CD4-positive, alpha-beta T cell (primary cell): ENCODE data around the gene RASAL2. TPM values are rescaled to one million over a fixed set of nuclear protein-coding genes. Genes with fewer than 3 reads are reported as not detected.

Experiments
- ATAC-seq: fragments of 200-7000 bp; cut with Tn5 transposase; one replicate; pipeline ENCODE4 v1.10.0; 2022; ENCODE audit warnings: mild to moderate bottlenecking; ENCODE audit not compliant: poor library complexity
- CTCF ChIA-PET: fragments of 350-600 bp; sonication (Branson Sonifier 250); formaldehyde crosslinking; loops from one replicate; lab custom pipeline; 2021; ENCODE audit warnings: antibody characterized with exemption, inconsistent platforms; lab: Charles Lee
- POLR2A ChIA-PET: fragments of 350-600 bp; sonication (Branson Sonifier 250); formaldehyde crosslinking; loops from one replicate; lab custom pipeline; 2021; ENCODE audit warnings: antibody characterized with exemption, inconsistent platforms; lab: Charles Lee
- DNase-seq, 14 experiments: peaks; one replicate each; pipeline ENCODE4 v3.0.0-alpha.2; 2013 to 2020; ENCODE audit warnings: mixed read lengths in 2 of 14
- H3K27ac ChIP-seq, 2 donors: one replicate each; pipeline versions ENCODE4 v1.5.1 to v1.7.0; 2013; ENCODE audit warnings: low read length in 2 of 2, low read depth in 1 of 2, mild to moderate bottlenecking in 1 of 2
- H3K27me3 ChIP-seq, 2 experiments: 1 replicate in 1 of 2; 2 replicates in 1 of 2; pipeline versions ENCODE4 v1.6.1 to v1.7.0; 2013; ENCODE audit warnings: low read length in 2 of 2, control low read depth in 1 of 2, mild to moderate bottlenecking in 1 of 2, moderate library complexity in 1 of 2; ENCODE audit not compliant: insufficient read depth in 2 of 2, control insufficient read depth in 1 of 2
- H3K36me3 ChIP-seq: one replicate; pipeline ENCODE4 v1.6.1; 2013; ENCODE audit warnings: low read length, control low read depth; ENCODE audit not compliant: insufficient read depth
- H3K4me1 ChIP-seq: one replicate; pipeline ENCODE4 v1.6.1; 2013; ENCODE audit warnings: low read length, control low read depth; ENCODE audit not compliant: insufficient read depth
- H3K4me3 ChIP-seq: one replicate; pipeline ENCODE4 v1.5.1; 2013; ENCODE audit warnings: mild to moderate bottlenecking, low read length, moderate library complexity
- H3K9me3 ChIP-seq, 2 experiments: 1 replicate in 1 of 2; 2 replicates in 1 of 2; pipeline versions ENCODE4 v1.6.1 to v1.7.0; 2013; ENCODE audit warnings: low read length in 2 of 2, mild to moderate bottlenecking in 2 of 2, control low read depth in 1 of 2, moderate library complexity in 1 of 2; ENCODE audit not compliant: control insufficient read depth in 1 of 2, insufficient read depth in 1 of 2
- H3K27ac Mint-ChIP-seq: one replicate; pipeline ENCODE4 v1.8.0; 2020; ENCODE audit warnings: mixed read lengths
- H3K27me3 Mint-ChIP-seq: one replicate; pipeline ENCODE4 v1.8.0; 2021; ENCODE audit warnings: mixed read lengths
- H3K36me3 Mint-ChIP-seq: one replicate; pipeline ENCODE4 v1.8.0; 2021; ENCODE audit warnings: low read depth, mixed read lengths
- H3K4me1 Mint-ChIP-seq: one replicate; pipeline ENCODE4 v1.8.0; 2021; ENCODE audit warnings: low read depth, mixed read lengths
- H3K4me3 Mint-ChIP-seq: one replicate; pipeline ENCODE4 v1.8.0; 2020; ENCODE audit warnings: mild to moderate bottlenecking, mixed read lengths
- H3K9me3 Mint-ChIP-seq: one replicate; pipeline ENCODE4 v1.8.0; 2020; ENCODE audit warnings: mixed read lengths
- CTCF ChIP-seq: fragments of 200-600 bp; IDR thresholded peaks from one replicate; pipeline ENCODE4 v1.8.0; 2022; ENCODE audit warnings: antibody characterized with exemption, mild to moderate bottlenecking
- intact Hi-C, 2 experiments: fragments of 100-400 bp; cut with DNase I in 1 of 2; cut with micrococcal nuclease in 1 of 2; formaldehyde crosslinking; loops; one replicate each; pipeline versions ENCODE4 v1.15.1 to v1.9.0; 2023 to 2025; cut with DNase I, micrococcal nuclease
- total RNA-seq, 174 experiments: library from RNA in 2 of 174; stranded (reverse) in 2 of 174; gene quantifications; one replicate each; pipeline ENCODE4 v1.2.3 and lab custom pipeline; 2021 to 2026

RASAL2 gene
- total RNA-seq, 2 experiments from 2014 or later = 0.03 TPM; not detected in 1

GRCh38 chr1:178368208-178368607 is 274.3 kb downstream of the RASAL2 start:
- intact Hi-C loops = no loop called here
- H3K27ac Mint-ChIP-seq = no peak overlapping the region
- no peak for ATAC-seq

GRCh38 chr1:178371235-178371634 is 277.3 kb downstream of the RASAL2 start:
- no peak for ATAC-seq
- TF ChIP-seq CTCF = no peak
- H3K36me3 Mint-ChIP-seq = no peaks in the 10 kb centered on the region
- no peaks in the 10 kb centered on the region for H3K9me3 ChIP-seq
- H3K4me1 ChIP-seq = peaks cover 3% of the 10 kb centered on the region
- ChIA-PET POLR2A (no interaction called here), CTCF (no interaction called here)
- H3K27me3 Mint-ChIP-seq = peaks cover 12% of the 10 kb centered on the region
- H3K4me3 ChIP-seq = no peak overlapping the region
- H3K27ac Mint-ChIP-seq = no peak overlapping the region
- no peaks in the 10 kb centered on the region for H3K36me3 ChIP-seq
- no peaks in the 10 kb centered on the region for H3K4me1 Mint-ChIP-seq
- no peak overlapping the region for H3K4me3 Mint-ChIP-seq
- no peak overlapping the region for H3K27ac ChIP-seq
- intact Hi-C loops = no loop called here
- H3K9me3 Mint-ChIP-seq = no peaks in the 10 kb centered on the region
- no peak for DNase-seq
- no peaks in the 10 kb centered on the region for H3K27me3 ChIP-seq

More at GRCh38 chr1:178368208-178368607, 274.3 kb downstream of the RASAL2 start:
- Histone ChIP-seq H3K36me3 (no peaks in the 10 kb centered on the region), H3K27me3 (no peaks in the 10 kb centered on the region), H3K9me3 (no peaks in the 10 kb centered on the region), H3K4me1 (peaks cover 3% of the 10 kb centered on the region), H3K4me3 (no peak overlapping the region), H3K27ac (no peak overlapping the region)
- no peak overlapping the region for H3K4me3 Mint-ChIP-seq
- H3K4me1 Mint-ChIP-seq = no peaks in the 10 kb centered on the region
- H3K27me3 Mint-ChIP-seq = peaks cover 2% of the 10 kb centered on the region
- no peak for DNase-seq
- H3K9me3 Mint-ChIP-seq = no peaks in the 10 kb centered on the region
- no peaks in the 10 kb centered on the region for H3K36me3 Mint-ChIP-seq
- POLR2A ChIA-PET = no interaction called here
- CTCF ChIA-PET = no interaction called here
- TF ChIP-seq CTCF = no peak

- Mint-ChIP-seq H3K27me3 (peaks cover 12% of the 10 kb centered on the region), H3K36me3 (no peaks in the 10 kb centered on the region), H3K4me3 (no peak overlapping the region), H3K4me1 (no peaks in the 10 kb centered on the region), H3K27ac (no peak overlapping the region), H3K9me3 (no peaks in the 10 kb centered on the region)
- Histone ChIP-seq H3K9me3 (no peaks in the 10 kb centered on the region), H3K27me3 (no peaks in the 10 kb centered on the region), H3K4me1 (peaks cover 3% of the 10 kb centered on the region), H3K27ac (no peak overlapping the region), H3K4me3 (no peak overlapping the region), H3K36me3 (no peaks in the 10 kb centered on the region)
- DNase-seq (no peak), ATAC-seq (no peak)
- TF ChIP-seq CTCF = no peak
- CTCF ChIA-PET = no interaction called here
- POLR2A ChIA-PET = no interaction called here
- intact Hi-C loops = no loop called here
Measured at GRCh38 chr1:178371933-178372388, 278.1 kb downstream of the RASAL2 start.
